ENCODE measurements around the gene ZBTB7C. TPM values are rescaled to one million over a fixed set of nuclear protein-coding genes. Genes with fewer than 3 reads are reported as not detected.

The ZBTB7C gene
- total and polyA plus RNA-seq, 10 of the 15 experiments (the other 5 are each of a cell fraction or from before 2014, with no cell fraction given): under 0.01 to 0.08 (median 0.01) TPM; not detected in 7

GRCh38 chr18:48324651-48325050 lies 84.5 kb downstream of the ZBTB7C start:
- ATAC-seq: no peak
- in situ Hi-C loops (cut with MboI): no loop called here
- Histone ChIP-seq H3K27me3 (replicated peaks in 1 of 2; ENCODE audit: control insufficient read depth in 2 of 2, insufficient read depth in 2 of 2, low read length in 1 of 2) (no peaks in the 10 kb centered on the region; a peak in 3 of 4 replicates), H4K20me1 (ENCODE audit: control insufficient read depth, insufficient read depth) (no peaks in the 10 kb centered on the region), H2AFZ (ENCODE audit: control insufficient read depth, low read depth, low read length) (no peak overlapping the region), H3K27ac (ENCODE audit: control insufficient read depth, insufficient read depth) (no peak overlapping the region), H3K79me2 (ENCODE audit: control insufficient read depth, insufficient read depth, low read length) (no peaks in the 10 kb centered on the region), H3K9ac (ENCODE audit: control insufficient read depth, insufficient read depth, low read length) (no peak overlapping the region), H3K36me3 (ENCODE audit: control insufficient read depth in 2 of 2, insufficient read depth in 2 of 2, low read length in 1 of 2) (no peaks in the 10 kb centered on the region), H3K4me2 (ENCODE audit: control insufficient read depth, insufficient read depth) (no peak overlapping the region), H3K4me1 (ENCODE audit: control insufficient read depth, insufficient read depth, low read length) (no peaks in the 10 kb centered on the region), H3K9me3 (replicated peaks; ENCODE audit: control insufficient read depth, insufficient read depth, low read length) (no peaks in the 10 kb centered on the region; the same call in 2 of the 3 replicates), H3K4me3 (no peak overlapping the region)
- DNase-seq (ENCODE audit: low read depth, low spot score): no peak
- ChIA-PET SMC1A (ENCODE audit: uncharacterized antibody, unreplicated experiment) (no interaction called here), POLR2A (no interaction called here), RAD21 (ENCODE audit: unreplicated experiment) (no interaction called here), CTCF (no interaction called here)
- intact Hi-C loops (cut with micrococcal nuclease; ENCODE audit: unreplicated experiment): no loop called here
- FAIRE-seq: no peak
- TF ChIP-seq USF1 (IDR thresholded peaks at IDR 0.05; ENCODE audit: borderline replicate concordance, extremely low read length, insufficient read depth, low read depth, low read length) (no peak), MYC (IDR thresholded peaks at IDR 0.05; ENCODE audit: insufficient read depth, insufficient read length, insufficient replicate concordance, low read length, severe bottlenecking) (no peak)
- WGBS (ENCODE audit: insufficient coverage, insufficient replicate concordance, low lambda C conversion rate, missing lambda C conversion rate): 49% methylated on average over 9 of the region's 9 CpGs
- BruUV-seq (replicated peaks): no TSS peak

- no TSS peak for BruUV-seq (replicated peaks)
- Histone ChIP-seq H3K9ac (ENCODE audit: control insufficient read depth, insufficient read depth, low read length) (no peak overlapping the region), H3K4me2 (ENCODE audit: control insufficient read depth, insufficient read depth) (no peak overlapping the region), H3K9me3 (replicated peaks; ENCODE audit: control insufficient read depth, insufficient read depth, low read length) (no peaks in the 10 kb centered on the region), H3K27ac (ENCODE audit: control insufficient read depth, insufficient read depth) (no peak overlapping the region), H3K27me3 (replicated peaks in 1 of 2; ENCODE audit: control insufficient read depth in 2 of 2, insufficient read depth in 2 of 2, low read length in 1 of 2) (no peaks in the 10 kb centered on the region; a peak in 2 of 4 replicates), H2AFZ (ENCODE audit: control insufficient read depth, low read depth, low read length) (no peak overlapping the region), H3K4me1 (ENCODE audit: control insufficient read depth, insufficient read depth, low read length) (no peaks in the 10 kb centered on the region), H3K4me3 (no peak overlapping the region), H4K20me1 (ENCODE audit: control insufficient read depth, insufficient read depth) (no peaks in the 10 kb centered on the region), H3K36me3 (ENCODE audit: control insufficient read depth in 2 of 2, insufficient read depth in 2 of 2, low read length in 1 of 2) (no peaks in the 10 kb centered on the region), H3K79me2 (ENCODE audit: control insufficient read depth, insufficient read depth, low read length) (no peaks in the 10 kb centered on the region)
- 15% methylated on average over 2 of the region's 2 CpGs for WGBS (ENCODE audit: insufficient coverage, insufficient replicate concordance, low lambda C conversion rate, missing lambda C conversion rate)
- CTCF ChIA-PET: no interaction called here
- POLR2A ChIA-PET: no interaction called here
- TF ChIP-seq TAF1 (IDR thresholded peaks at IDR 0.05; ENCODE audit: borderline replicate concordance, low read depth, low read length): no peak
- TF ChIP-seq FOXM1 (IDR thresholded peaks at IDR 0.05; ENCODE audit: low read depth, low read length): no peak
- intact Hi-C loops (cut with micrococcal nuclease; ENCODE audit: unreplicated experiment): no loop called here
- SMC1A ChIA-PET (ENCODE audit: uncharacterized antibody, unreplicated experiment): no interaction called here
- FAIRE-seq (no peak), ATAC-seq (no peak), DNase-seq (ENCODE audit: low read depth, low spot score) (no peak)
- RAD21 ChIA-PET (ENCODE audit: unreplicated experiment): no interaction called here
- in situ Hi-C loops (cut with MboI): no loop called here
These were observed 86.0 kb downstream of the ZBTB7C start for GRCh38 chr18:48323151-48323550.

Data from GM12878 (cell line).